ENCODE results near the gene PNMA8B.

PNMA8B gene

GRCh38 chr19:46486358-46486757 lies 9.3 kb downstream of the PNMA8B start:
- no peak for DNase-seq (ENCODE audit: low read depth)

DNA sequence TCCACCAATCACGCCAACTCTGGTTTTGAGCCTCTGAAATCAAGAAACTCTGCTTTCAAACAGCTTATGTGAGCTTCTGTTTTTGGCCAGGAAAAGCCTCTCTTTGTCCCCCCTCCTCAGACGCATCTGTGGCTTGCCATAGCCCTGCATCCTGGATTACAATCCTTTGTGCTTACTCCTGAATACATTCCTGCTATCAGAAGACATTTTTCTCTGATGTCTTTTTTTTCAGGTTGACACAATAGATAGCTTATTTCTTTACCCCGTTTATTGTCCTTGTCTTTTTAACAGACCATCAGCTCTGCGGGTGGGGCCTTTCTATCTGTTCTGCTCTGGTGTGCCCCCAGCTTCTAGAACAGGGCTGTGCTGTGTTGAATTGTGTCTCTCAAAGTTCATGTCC lies 11.0 kb downstream of the PNMA8B start:
- no peak for DNase-seq (ENCODE audit: low read depth)

DNA sequence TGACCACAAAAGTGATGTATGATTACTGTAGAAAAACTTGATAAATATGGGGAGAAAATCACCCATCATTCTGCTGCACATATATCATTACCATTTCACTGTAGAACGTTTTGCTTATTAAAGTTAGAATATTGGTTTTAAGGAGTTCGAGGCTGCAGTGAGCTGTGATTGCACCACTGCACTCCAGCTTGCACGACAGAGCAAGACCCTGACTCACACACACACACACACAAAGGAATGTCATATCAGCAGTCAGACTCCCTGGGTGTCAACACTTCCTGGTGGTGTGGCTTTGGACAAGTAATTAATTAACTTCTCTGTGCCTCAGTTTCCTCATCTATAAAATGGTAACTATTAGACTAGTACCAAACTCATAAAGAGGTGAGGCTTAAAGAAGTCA lies 13.0 kb downstream of the PNMA8B start:
- DNase-seq (ENCODE audit: low read depth): no peak

DNA sequence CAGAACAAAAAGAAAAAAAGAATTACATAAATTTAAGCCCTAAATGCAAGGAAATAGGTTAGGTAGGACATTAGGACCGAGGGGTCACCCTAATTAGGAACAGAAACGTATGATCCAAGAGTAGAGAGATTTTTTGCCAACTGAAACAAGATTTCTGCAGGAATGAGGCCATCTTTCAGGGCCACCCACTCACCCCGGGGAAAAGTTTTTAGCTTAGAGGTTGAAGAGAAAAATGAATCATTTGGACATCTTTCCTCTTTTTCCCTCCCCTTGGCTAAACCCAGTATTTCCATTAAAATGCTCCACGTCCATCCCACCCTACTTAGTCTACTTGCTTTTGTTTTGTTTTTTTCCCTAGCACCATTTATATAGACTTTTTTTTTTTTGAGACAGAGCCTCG lies 13.7 kb downstream of the PNMA8B start:
- DNase-seq (ENCODE audit: low read depth): no peak

GRCh38 chr19:46481223-46481848 lies 14.3 kb downstream of the PNMA8B start:
- DNase-seq (ENCODE audit: low read depth): no peak

DNA sequence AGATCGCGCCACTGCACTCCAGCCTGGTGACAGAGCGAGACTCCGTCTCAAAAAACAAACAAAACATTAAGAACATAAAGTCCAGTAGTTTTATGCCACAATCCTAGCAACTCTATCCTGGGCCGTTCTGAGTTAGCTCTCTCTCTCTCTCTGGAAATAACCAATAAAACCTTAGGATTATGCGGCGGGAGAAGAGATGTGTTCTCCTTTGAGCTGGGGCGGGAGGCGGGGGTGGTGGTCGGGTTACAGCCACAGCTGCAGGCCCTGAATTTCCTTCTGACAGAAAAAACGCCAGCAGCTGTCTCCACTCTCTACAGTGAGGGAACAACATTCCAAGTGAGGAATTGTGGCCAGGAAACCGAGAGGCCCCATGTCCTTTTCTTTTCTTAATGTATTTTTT lies 15.3 kb downstream of the PNMA8B start:
- no peak for DNase-seq (ENCODE audit: low read depth)

DNA sequence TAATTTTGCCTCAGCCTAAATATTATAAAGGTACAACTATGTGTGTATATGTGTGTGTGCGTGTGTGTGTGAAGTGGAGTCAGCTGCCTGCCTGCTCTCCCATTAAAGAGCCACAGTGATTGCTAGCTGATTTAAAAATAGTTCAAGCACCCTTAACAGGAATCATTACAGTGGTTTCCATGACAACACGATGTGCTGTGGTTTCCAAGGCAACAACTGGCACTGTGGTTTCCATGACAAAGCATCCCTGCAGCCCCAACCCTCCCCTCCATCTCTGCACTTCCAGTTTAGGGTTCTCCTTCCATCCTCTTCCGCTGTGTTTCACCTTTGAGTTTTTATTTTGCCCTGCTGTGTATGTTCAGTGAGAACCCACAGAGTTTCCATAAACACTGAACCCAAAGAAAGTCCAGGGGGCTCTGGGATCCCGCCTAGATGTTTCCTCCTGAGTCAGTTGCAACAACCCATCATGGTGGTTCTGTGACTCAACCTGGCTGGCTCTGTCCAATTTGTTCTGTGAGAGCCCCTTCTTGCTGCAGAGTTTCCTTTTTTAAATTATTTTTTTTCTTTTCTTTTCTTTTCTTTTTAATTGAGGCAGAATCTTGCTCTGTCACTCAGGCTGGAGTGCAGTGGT lies 17.2 kb downstream of the PNMA8B start:
- no peak for DNase-seq (ENCODE audit: low read depth)

GRCh38 chr19:46475986-46476385 lies 19.7 kb downstream of the PNMA8B start:
- no peak for DNase-seq (ENCODE audit: low read depth)

GRCh38 chr19:46474211-46474610 lies 21.5 kb downstream of the PNMA8B start:
- DNase-seq (ENCODE audit: low read depth): no peak

DNA sequence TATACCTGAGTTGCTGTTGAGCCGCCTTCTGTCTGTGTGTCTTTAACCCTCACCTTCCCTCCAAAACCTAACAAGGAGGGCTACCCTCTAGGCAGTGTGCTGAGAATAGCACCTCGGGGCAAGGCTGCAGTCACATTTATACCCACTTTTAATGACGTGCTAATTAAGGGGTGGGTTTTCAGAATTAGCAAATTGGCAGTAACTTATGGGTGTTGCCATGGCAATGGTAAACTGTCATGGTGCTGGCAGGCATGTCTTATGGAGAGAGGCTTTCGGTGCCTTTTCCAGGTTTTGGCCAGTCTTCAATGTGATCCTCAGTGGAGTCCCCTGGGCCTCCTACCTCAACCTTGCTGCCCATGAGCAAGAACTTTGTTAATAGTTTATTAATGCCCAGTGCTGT lies 23.1 kb downstream of the PNMA8B start:
- no peak for DNase-seq (ENCODE audit: low read depth)

DNA sequence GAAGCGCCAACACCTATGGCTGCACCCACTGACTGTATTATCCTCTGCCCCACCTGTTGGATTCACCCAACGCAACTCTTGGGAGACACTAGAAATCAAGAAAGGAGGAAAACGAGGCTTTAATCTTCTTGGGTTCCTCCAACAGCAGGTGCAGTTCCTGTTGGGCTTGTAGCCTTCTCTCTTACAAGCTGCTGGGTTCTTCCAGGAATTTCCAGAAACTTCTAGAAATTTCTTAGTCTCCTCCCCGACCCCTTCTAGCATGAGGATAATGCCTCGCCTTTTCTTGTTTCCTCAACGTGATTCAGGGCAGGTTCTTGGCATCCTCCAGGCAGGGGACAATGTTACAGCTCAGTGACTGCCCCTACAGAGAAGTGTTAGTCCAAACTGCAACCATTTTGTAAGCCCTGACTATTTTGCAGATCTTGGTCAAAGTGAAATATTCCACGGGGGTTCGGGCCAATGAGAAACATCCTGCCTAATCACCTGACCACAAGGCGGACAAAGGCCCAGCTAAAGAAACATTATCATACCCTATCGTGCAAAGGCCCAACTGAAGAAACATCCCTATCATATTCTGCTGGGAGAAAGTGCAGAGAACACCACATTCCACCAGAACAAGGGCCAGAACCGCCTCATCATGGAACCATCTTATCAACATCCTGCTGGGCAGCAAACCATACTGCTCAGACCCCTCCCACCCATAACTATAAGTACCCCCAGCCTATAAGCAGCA lies 23.7 kb downstream of the PNMA8B start:
- DNase-seq (ENCODE audit: low read depth): no peak

DNA sequence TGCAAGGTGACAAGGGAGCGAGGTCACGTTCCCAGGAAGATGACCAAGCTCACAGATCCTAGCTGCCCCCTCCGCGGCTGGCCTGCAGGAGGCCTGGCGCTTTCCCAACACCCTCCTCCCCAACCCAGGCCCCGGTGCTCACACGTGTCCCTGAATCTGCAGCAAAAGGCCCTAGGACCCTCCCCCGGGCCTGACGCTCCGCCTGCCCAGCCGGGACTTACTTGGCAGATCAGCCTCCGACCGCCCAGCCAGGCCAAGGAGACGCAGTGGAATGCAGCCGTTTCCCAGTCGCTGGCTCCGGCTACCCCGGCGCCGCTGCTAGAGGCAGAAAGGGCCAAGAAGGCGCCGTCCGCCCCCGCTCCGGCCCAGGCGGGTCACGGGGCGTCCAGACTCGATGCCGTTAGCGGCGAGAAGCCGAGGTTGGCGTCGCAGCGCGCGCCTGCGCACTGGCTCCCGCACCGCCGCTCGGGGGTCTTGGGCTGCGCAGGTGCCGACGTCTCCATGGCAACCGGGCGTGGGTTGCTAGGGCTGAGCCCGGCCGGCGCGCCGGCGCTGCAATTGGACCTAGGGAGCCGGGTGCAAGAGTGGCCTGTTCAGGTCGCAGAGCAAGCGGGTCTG lies 24.4 kb downstream of the PNMA8B start, which contains the start of gene PNMA8A:
Gene PNMA8A (minus strand): TSS at position 448 of the 618 bp plus-strand sequence. CDS start 528 bp downstream, outside the sequence.
- no peak for DNase-seq (ENCODE audit: low read depth)

- DNase-seq (ENCODE audit: low read depth): no peak
Measured at GRCh38 chr19:46470376-46470775, 25.3 kb downstream of the PNMA8B start.

- no peak for DNase-seq (ENCODE audit: low read depth)
Measured at GRCh38 chr19:46469541-46470185, 26.0 kb downstream of the PNMA8B start.

- no peak for DNase-seq (ENCODE audit: low read depth)
Measured at GRCh38 chr19:46466536-46467196, 29.0 kb downstream of the PNMA8B start.

DNA sequence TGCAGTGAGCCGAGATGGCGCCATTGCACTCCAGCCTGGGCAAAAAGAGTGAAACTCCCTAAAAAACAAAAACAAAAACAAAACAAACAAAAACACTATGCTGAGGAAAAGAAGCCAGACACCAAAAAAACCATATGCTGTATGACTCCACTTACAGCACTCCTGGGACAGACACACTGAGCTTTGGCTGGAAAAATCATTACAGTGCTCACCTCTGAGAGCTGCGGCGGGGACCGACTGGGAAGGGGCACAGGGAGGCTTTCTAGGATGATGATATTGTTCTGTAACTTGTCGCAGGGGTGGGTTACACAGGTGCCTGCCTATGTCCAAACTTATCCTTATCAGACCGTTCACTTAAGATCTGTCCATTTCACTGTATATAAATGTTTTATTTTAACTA lies 32.2 kb downstream of the PNMA8B start:
- DNase-seq (ENCODE audit: low read depth): no peak

DNA sequence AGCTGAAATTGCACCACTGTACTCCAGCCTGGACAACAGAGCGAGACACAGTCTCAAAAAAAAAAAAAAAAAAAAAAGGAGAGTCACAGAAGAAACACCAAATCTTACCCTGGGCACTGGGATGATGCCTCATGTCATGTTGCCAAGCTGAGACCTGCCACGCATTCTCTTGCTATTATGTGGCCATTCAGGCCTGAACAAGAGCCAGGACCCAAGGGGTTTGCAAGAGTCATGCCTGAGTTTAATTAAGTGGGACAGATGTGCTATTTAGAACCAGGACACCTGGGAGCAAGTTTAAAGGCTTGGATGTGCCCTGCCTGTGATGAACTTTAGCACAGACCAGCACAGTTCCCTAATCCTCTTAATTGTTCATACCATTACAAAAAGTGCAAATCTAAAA lies 34.1 kb downstream of the PNMA8B start:
- no peak for DNase-seq (ENCODE audit: low read depth)

DNA sequence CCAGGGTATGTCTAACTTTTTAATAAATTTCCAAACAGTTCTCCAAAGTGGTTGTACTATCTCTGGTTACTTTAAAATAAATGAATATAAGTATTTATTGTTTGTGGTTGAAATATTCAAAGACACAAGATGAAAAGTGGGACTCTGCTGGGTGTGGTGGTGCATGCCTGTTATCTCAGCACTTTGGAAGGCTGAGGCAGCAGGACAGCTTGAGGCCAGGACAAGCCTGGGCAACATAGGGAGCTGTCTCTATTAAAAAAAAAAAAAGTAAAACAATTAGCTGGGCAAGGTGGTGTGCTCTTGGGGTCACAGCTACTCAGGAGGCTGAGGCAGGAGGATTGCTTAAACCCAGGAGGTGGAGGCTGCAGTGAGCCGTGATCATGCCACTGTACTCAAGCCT lies 34.7 kb downstream of the PNMA8B start:
- DNase-seq (ENCODE audit: low read depth): no peak

DNA sequence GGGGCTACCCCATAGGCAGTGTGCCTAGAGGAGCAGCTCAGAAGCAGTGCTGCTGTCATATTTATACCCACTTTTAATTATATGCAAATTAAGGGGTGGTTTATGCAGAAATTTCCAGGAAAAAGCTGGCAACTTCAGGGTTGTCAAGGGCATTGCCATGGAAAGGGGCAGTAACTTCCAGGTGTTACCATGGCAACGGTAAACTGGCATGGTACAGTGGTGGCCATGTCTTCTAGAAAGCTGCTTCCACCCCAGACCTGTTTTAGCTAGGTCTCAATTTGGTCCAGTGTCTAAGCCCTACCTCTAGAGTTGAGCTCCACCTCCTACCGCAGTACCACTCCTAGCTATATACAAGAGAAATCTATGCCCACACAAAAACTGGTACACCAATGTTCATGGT lies 35.6 kb downstream of the PNMA8B start:
- DNase-seq (ENCODE audit: low read depth): no peak

DNA sequence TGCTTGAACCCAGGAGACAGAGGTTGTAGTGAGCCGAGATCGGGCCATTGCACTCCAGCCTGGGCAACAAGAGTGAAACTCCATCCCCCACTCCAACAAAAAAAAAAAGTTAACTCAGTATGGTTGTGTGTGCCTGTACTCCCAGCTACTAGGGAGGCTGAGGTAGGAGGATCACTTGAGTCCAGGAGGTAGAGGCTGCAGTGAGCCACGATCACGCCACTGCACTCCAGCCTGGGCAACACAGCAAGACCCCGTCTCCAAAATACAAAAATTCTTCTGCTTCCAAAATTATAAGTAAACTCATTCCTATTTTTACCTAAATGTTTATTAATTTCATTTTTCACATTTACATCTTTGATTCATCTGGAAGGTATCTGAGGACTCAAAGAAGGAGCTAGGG lies 38.7 kb downstream of the PNMA8B start:
- no peak for DNase-seq (ENCODE audit: low read depth)

DNA sequence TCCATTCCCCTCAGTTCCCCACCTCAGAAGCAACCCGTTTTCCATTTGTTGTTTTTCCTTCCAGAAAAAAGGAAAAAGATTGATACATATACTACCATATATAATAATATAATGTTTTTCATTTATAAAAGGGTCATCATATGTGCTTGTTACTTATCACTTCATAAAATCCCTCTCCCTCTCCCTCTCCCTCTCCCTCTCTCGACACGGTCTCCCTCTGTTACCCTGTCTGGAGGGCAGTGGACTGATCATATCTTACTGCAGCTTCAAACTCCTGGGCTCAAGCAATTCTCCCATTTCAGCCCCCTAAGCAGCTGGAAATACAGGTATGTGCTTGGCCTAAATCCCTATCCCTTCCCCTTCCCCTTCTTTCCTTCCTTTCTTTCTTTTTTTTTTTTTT lies 41.4 kb downstream of the PNMA8B start:
- DNase-seq (ENCODE audit: low read depth): no peak

DNA sequence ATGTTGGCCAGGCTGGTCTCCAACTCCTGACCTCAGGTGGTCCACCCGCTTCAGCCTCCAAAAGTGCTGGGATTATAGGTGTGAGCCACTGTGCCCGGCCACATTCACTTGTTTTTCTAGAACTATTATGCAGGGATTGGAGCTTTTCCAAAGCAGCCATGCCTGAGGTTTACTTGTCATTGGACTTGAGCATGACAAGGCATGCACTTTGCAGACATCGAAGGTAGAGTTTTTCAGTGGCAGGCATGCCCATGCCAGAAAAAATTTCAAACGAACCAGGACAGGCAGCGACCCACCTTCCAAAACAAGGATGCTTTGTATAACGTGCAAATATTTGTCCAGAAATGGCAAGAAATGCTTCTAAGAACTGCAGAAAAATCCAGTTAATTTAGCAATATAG lies 42.0 kb downstream of the PNMA8B start:
- no peak for DNase-seq (ENCODE audit: low read depth)

All from CMK (cell line).